Cerebellar nuclear complex (tissue), 1 donor: ENCODE data around the gene OR52M1.
"Not testable (repeated sequence)": the region's sequence is repeated elsewhere in the genome, so short reads cannot be mapped to it uniquely, and the experiment has no call there.

Experiments
- DNase-seq, 2 experiments: peaks; one replicate each; lab custom pipeline; 2025; lab: John Stamatoyannopoulos, UW

The OR52M1 gene

GRCh38 chr11:4544891-4545290, at the start of gene OR52M1:
TSS of gene OR52M1 (plus strand) at chr11:4545191. CDS start at chr11:4545191, 0 bp downstream.
- no peak for DNase-seq

GRCh38 chr11:4495487-4495886, 49.5 kb upstream of the OR52M1 start:
- no peak for DNase-seq

GRCh38 chr11:4495986-4496385, 49.0 kb upstream of the OR52M1 start:
- DNase-seq: no peak

GRCh38 chr11:4496557-4497248, 48.3 kb upstream of the OR52M1 start:
- no peak for DNase-seq

GRCh38 chr11:4508886-4509285, 36.1 kb upstream of the OR52M1 start:
- no peak for DNase-seq

GRCh38 chr11:4511282-4512245, 33.4 kb upstream of the OR52M1 start:
- DNase-seq: no peak

- no peak for DNase-seq
Measured at GRCh38 chr11:4514196-4514595, 30.8 kb upstream of the OR52M1 start.

GRCh38 chr11:4522339-4522738, 22.7 kb upstream of the OR52M1 start:
- DNase-seq: no peak

GRCh38 chr11:4522752-4523151, 22.2 kb upstream of the OR52M1 start:
- DNase-seq: no peak

- DNase-seq: no peak
Measured at GRCh38 chr11:4523666-4524065, 21.3 kb upstream of the OR52M1 start.

- no peak for DNase-seq
Measured at GRCh38 chr11:4527926-4528325, 17.1 kb upstream of the OR52M1 start.

- not testable (repeated sequence) for DNase-seq
Measured at GRCh38 chr11:4531686-4532085, 13.3 kb upstream of the OR52M1 start.

GRCh38 chr11:4539603-4540219, 5.3 kb upstream of the OR52M1 start:
- no peak for DNase-seq

- DNase-seq: no peak
Measured at GRCh38 chr11:4541071-4541470, 3.9 kb upstream of the OR52M1 start.

GRCh38 chr11:4543561-4543960, 1.4 kb upstream of the OR52M1 start:
- DNase-seq: no peak

GRCh38 chr11:4546878-4547277, 1.9 kb downstream of the OR52M1 start:
- no peak for DNase-seq

GRCh38 chr11:4547416-4547815, 2.4 kb downstream of the OR52M1 start:
- DNase-seq: no peak

- DNase-seq: no peak
Measured at GRCh38 chr11:4551346-4551979, 6.5 kb downstream of the OR52M1 start.

- no peak for DNase-seq
Measured at GRCh38 chr11:4559527-4560440, 14.8 kb downstream of the OR52M1 start.

- no peak for DNase-seq
Measured at GRCh38 chr11:4560467-4560866, 15.5 kb downstream of the OR52M1 start.

- DNase-seq: no peak
Measured at GRCh38 chr11:4565371-4565770, 20.4 kb downstream of the OR52M1 start.
